UCSD-AML1 (cell line): ENCODE measurements around the gene LRMDA.

Experiments
- DNase-seq: peaks from one replicate; lab custom pipeline; 2025; ENCODE audit not compliant: unreplicated experiment; lab: John Stamatoyannopoulos, UW

The LRMDA gene

GRCh38 chr10:76432016-76433012, 1000.9 kb downstream of the LRMDA start:
- DNase-seq, result no peak

- DNase-seq, result no peak
These were observed 1002.0 kb downstream of the LRMDA start for GRCh38 chr10:76433161-76434005.

- DNase-seq, result no peak
These were observed 1003.7 kb downstream of the LRMDA start for GRCh38 chr10:76435157-76435556.

- DNase-seq, result no peak
These were observed 1005.0 kb downstream of the LRMDA start for GRCh38 chr10:76436401-76436811.

- no peak for DNase-seq
These were observed 1005.6 kb downstream of the LRMDA start for GRCh38 chr10:76436981-76437380.

GRCh38 chr10:76440426-76440825, 1009.0 kb downstream of the LRMDA start:
- DNase-seq, result no peak

- DNase-seq, result no peak
These were observed 1010.7 kb downstream of the LRMDA start for GRCh38 chr10:76442113-76442512.

- DNase-seq, result no peak
These were observed 1012.8 kb downstream of the LRMDA start for GRCh38 chr10:76444034-76444800.

GRCh38 chr10:76447578-76447977, 1016.2 kb downstream of the LRMDA start:
- no peak for DNase-seq

- DNase-seq, result no peak
These were observed 1020.5 kb downstream of the LRMDA start for GRCh38 chr10:76451911-76452310.

- no peak for DNase-seq
These were observed 1021.9 kb downstream of the LRMDA start for GRCh38 chr10:76453332-76453731.

GRCh38 chr10:76453997-76454396, 1022.6 kb downstream of the LRMDA start:
- no peak for DNase-seq

GRCh38 chr10:76454506-76455140, 1023.2 kb downstream of the LRMDA start:
- DNase-seq, result no peak

GRCh38 chr10:76456197-76456596, 1024.8 kb downstream of the LRMDA start:
- no peak for DNase-seq

- no peak for DNase-seq
These were observed 1027.7 kb downstream of the LRMDA start for GRCh38 chr10:76459016-76459730.

- no peak for DNase-seq
These were observed 1029.6 kb downstream of the LRMDA start for GRCh38 chr10:76461024-76461423.

GRCh38 chr10:76463111-76463510, 1031.7 kb downstream of the LRMDA start:
- peak; percentile 23 for DNase-seq

GRCh38 chr10:76466836-76467503, 1035.5 kb downstream of the LRMDA start:
- DNase-seq, result no peak

GRCh38 chr10:76469675-76470074, 1038.3 kb downstream of the LRMDA start:
- DNase-seq, result no peak
